ENCODE data around the gene PPP1R3C. TPM values are rescaled to one million over a fixed set of nuclear protein-coding genes. Genes with fewer than 3 reads are reported as not detected.

PPP1R3C gene
- total and polyA plus RNA-seq, 2 of the 4 experiments (the other 2 are of a cell fraction), result 17.4 to 62.9 TPM

GRCh38 chr10:91642831-91643692 is 10.2 kb upstream of the PPP1R3C start:
- no peaks in the 10 kb centered on the region for H4K20me1 ChIP-seq (ENCODE audit: insufficient read depth, low read length)
- ChIA-PET CTCF (interaction anchor here (1.0 to 1.3 kb wide), 2 partner anchors 8 to 52 kb away, joined by 3 read pairs; no protein-coding TSS in a partner anchor), POLR2A (ENCODE audit: unreplicated experiment) (no interaction called here)
- peak overlapping the region; percentile 69 for H2BK120ac ChIP-seq (ENCODE audit: low read depth, low read length)
- TF ChIP-seq RCOR1 (IDR thresholded peaks at IDR 0.05; ENCODE audit: insufficient replicate concordance, low read length) (no peak), MAZ (IDR thresholded peaks at IDR 0.05; ENCODE audit: borderline replicate concordance, low read depth, low read length) (no peak), BHLHE40 (IDR thresholded peaks at IDR 0.05; ENCODE audit: low read depth, low read length) (no peak), MAFK (IDR thresholded peaks at IDR 0.05; ENCODE audit: low read depth, low read length) (no peak), CEBPB (IDR thresholded peaks at IDR 0.05; ENCODE audit: low read depth, low read length) (peak; percentile 63), ELK1 (IDR thresholded peaks at IDR 0.05; ENCODE audit: borderline replicate concordance, low read depth, low read length) (no peak), CHD1 (IDR thresholded peaks at IDR 0.05; ENCODE audit: low read depth, low read length) (no peak), RFX5 (IDR thresholded peaks at IDR 0.05; ENCODE audit: low read depth, low read length) (no peak)
- H3K18ac ChIP-seq (ENCODE audit: low read depth, low read length), result peak overlapping the region; percentile 34; the same call in 1 of the 2 replicates
- H3K27ac ChIP-seq (ENCODE audit: insufficient read depth, low read length), result 0 out of 2 replicates have a peak overlapping the region, but pooled peaks have one; percentile 39
- no TSS peak for BruUV-seq (replicated peaks)
- peak overlapping the region; percentile 64; the same call in 1 of the 3 replicates for H2BK15ac ChIP-seq (ENCODE audit: low read depth, low read length)
- no peaks in the 10 kb centered on the region for H3K27me3 ChIP-seq (ENCODE audit: control insufficient read depth, insufficient read depth, low read length)
- peak overlapping the region in 1 of 2 experiments; percentile 33; a peak in 2 of 4 replicates for H4K8ac ChIP-seq (ENCODE audit: low read depth in 2 of 2, low read length in 2 of 2)
- no peak overlapping the region for H2AK9ac ChIP-seq (replicated peaks; ENCODE audit: low read depth, low read length, poor library complexity)
- no peak overlapping the region for H2AFZ ChIP-seq (replicated peaks; ENCODE audit: low read length, poor library complexity)
- H3K9ac ChIP-seq (ENCODE audit: low read depth, low read length), result no peak overlapping the region
- H3K9me3 ChIP-seq (ENCODE audit: control insufficient read depth, insufficient read depth, low read length), result peaks cover 8% of the 10 kb centered on the region
- DNase-seq (peak; percentile 70), ATAC-seq (ENCODE audit: low read depth) (peak; percentile 49)
- H3K4me1 ChIP-seq (ENCODE audit: control insufficient read depth, insufficient read depth, low read length), result peaks cover 9% of the 10 kb centered on the region
- H3K4me3 ChIP-seq (ENCODE audit: insufficient read depth, low read depth, low read length), result no peak overlapping the region
- no peaks in the 10 kb centered on the region for H3K36me3 ChIP-seq (ENCODE audit: control insufficient read depth, insufficient read depth, low read length)
- no peak overlapping the region for H3K23ac ChIP-seq (ENCODE audit: low read depth, low read length)
- in situ Hi-C loops (cut with MboI; ENCODE audit: low sequenced_read_pairs) (no loop called here), dilution Hi-C loops (cut with HindIII; ENCODE audit: low sequenced_read_pairs, unreplicated experiment) (no loop called here), intact Hi-C loops (cut with micrococcal nuclease) (no loop called here)
- H3K56ac ChIP-seq (ENCODE audit: extremely low read depth, insufficient read depth, low read length), result peak overlapping the region; percentile 12; the same call in 1 of the 2 replicates
- peak overlapping the region; percentile 40; the same call in 1 of the 2 replicates for H4K91ac ChIP-seq (ENCODE audit: insufficient read depth, low read depth, low read length)
- no peaks in the 10 kb centered on the region for H3K79me1 ChIP-seq (ENCODE audit: low read depth in 1 of 2, low read length in 2 of 2)
- H3K14ac ChIP-seq (replicated peaks; ENCODE audit: low read depth, low read length), result 0 out of 2 replicates have a peak overlapping the region, but pooled peaks have one; percentile 51
- H2AK5ac ChIP-seq (ENCODE audit: low read depth, low read length), result peak overlapping the region; percentile 77; the same call in 1 of the 2 replicates
- no CpG with 5 or more reads among the region's 2 CpGs for WGBS, 2 experiments (ENCODE audit: extremely low coverage in 2 of 2, insufficient read length in 1 of 2)
- H3K4me2 ChIP-seq (ENCODE audit: low read depth, low read length), result peak overlapping the region; percentile 70; the same call in 1 of the 2 replicates
- H4K5ac ChIP-seq (ENCODE audit: low read depth, low read length), result peak overlapping the region; percentile 64; the same call in 1 of the 2 replicates
- H2BK20ac ChIP-seq (ENCODE audit: low read depth, low read length), result peak overlapping the region; percentile 77
- peaks cover 10% of the 10 kb centered on the region for H3K9me1 ChIP-seq (ENCODE audit: insufficient read depth, low read length)
- H2BK5ac ChIP-seq (ENCODE audit: low read depth, low read length, poor library complexity, severe bottlenecking), result peak overlapping the region; percentile 83
- H3K4ac ChIP-seq (ENCODE audit: low read depth, low read length), result peak overlapping the region; percentile 67
